Activated B cell treated with CpG ODN at 0.5 μM for 24 hours (primary cell): ENCODE measurements around the gene PRMT2. TPM values are rescaled to one million over a fixed set of nuclear protein-coding genes. Genes with fewer than 3 reads are reported as not detected.

Source experiments
- ATAC-seq: fragments of 200-7000 bp; cut with Tn5 transposase; one replicate; pipeline ENCODE4 v1.10.0; 2021; ENCODE audit warnings: low read depth, mild to moderate bottlenecking, moderate library complexity
- CTCF ChIA-PET: fragments of 350-600 bp; sonication (Branson Sonifier 250); formaldehyde crosslinking; loops from one replicate; lab custom pipeline; 2021; ENCODE audit warnings: antibody characterized with exemption; lab: Charles Lee
- POLR2A ChIA-PET: fragments of 350-600 bp; sonication (Branson Sonifier 250); formaldehyde crosslinking; loops from one replicate; lab custom pipeline; 2021; ENCODE audit warnings: antibody characterized with exemption; lab: Charles Lee
- DNase-seq: peaks from one replicate; pipeline ENCODE4 v3.0.0; 2022
- H3K27ac Mint-ChIP-seq: one replicate; pipeline ENCODE4 v1.8.0; 2020; ENCODE audit warnings: mixed read lengths
- H3K27me3 Mint-ChIP-seq: one replicate; pipeline ENCODE4 v1.8.0; 2021; ENCODE audit warnings: mixed read lengths
- H3K36me3 Mint-ChIP-seq: one replicate; pipeline ENCODE4 v1.8.0; 2021; ENCODE audit warnings: low read depth, mixed read lengths
- H3K4me1 Mint-ChIP-seq: one replicate; pipeline ENCODE4 v1.8.0; 2021; ENCODE audit warnings: mixed read lengths
- H3K4me3 Mint-ChIP-seq: one replicate; pipeline ENCODE4 v1.8.0; 2020; ENCODE audit warnings: mild to moderate bottlenecking, mixed read lengths
- H3K9me3 Mint-ChIP-seq: one replicate; pipeline ENCODE4 v1.8.0; 2020; ENCODE audit warnings: mixed read lengths
- intact Hi-C: fragments of 100-400 bp; cut with micrococcal nuclease; formaldehyde crosslinking; loops from one replicate; pipeline ENCODE4 v1.15.1; 2024
- total RNA-seq: library from RNA; stranded (reverse); gene quantifications from 2 replicates; pipeline ENCODE4 v1.2.3, GENCODE V29; 2022
- TF ChIP-seq, protein P1 (sequence below): fragments of 200-600 bp; IDR thresholded peaks from one replicate; pipeline ENCODE4 v1.8.0; 2022; ENCODE audit warnings: antibody characterized with exemption, mild to moderate bottlenecking

PRMT2 gene
- total RNA-seq, 1 donor from 2014 or later, result 48.5 TPM

DNA sequence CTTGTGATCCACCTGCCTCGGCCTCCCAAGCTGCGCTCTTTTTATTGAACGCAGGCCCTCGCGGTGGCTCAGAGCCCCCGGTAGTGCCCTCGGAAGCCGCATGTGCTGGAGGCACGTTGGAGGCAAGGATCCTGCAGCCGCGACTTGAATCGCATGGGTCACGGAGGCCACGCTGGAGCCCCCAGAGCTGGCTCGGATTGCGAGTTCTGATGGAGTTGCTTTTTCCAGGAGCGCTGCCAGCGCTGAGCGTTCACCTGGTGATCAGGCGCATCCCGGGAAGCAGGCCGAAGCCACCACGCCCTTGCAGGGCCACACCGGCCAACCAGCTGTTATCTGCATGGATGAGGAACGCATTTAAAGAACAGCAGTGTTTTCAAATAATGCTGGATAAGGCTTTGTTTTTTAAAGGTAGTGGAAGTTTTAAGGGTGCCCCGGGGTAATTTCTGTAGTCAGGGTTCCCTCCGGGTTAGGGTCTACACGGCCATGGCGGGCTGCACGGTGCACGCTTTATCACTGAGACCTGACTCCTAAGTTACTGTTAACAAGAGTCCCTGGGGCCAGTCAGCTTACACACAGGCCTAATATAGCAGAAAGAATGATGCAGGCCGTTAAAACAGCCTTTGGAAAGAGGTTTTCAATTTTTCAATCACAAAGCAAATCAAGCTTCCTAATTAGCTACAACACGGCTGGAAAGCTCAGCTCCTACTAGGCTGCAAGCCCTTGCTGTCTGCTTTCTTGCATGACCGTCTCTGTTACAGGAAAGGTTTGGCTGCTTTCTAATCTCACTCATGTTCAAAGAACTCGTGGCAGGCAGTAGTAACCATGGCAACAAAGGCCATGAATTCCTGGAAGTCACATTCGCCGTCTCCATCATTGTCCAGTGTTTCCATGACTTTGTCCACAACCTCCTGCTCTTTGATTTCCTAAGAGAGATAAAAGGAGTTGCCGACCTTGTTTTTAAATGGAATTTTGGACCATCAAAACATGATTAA, 36.6 kb upstream of the PRMT2 start:
- ATAC-seq (no peak), DNase-seq (no peak)
- ChIA-PET POLR2A (no interaction called here), CTCF (no interaction called here)
- TF ChIP-seq, protein P1, sequence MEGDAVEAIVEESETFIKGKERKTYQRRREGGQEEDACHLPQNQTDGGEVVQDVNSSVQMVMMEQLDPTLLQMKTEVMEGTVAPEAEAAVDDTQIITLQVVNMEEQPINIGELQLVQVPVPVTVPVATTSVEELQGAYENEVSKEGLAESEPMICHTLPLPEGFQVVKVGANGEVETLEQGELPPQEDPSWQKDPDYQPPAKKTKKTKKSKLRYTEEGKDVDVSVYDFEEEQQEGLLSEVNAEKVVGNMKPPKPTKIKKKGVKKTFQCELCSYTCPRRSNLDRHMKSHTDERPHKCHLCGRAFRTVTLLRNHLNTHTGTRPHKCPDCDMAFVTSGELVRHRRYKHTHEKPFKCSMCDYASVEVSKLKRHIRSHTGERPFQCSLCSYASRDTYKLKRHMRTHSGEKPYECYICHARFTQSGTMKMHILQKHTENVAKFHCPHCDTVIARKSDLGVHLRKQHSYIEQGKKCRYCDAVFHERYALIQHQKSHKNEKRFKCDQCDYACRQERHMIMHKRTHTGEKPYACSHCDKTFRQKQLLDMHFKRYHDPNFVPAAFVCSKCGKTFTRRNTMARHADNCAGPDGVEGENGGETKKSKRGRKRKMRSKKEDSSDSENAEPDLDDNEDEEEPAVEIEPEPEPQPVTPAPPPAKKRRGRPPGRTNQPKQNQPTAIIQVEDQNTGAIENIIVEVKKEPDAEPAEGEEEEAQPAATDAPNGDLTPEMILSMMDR, result no peak
- no peaks in the 10 kb centered on the region for H3K4me1 Mint-ChIP-seq
- peaks cover 3% of the 10 kb centered on the region for H3K9me3 Mint-ChIP-seq
- H3K4me3 Mint-ChIP-seq, result no peak overlapping the region
- no peaks in the 10 kb centered on the region for H3K27me3 Mint-ChIP-seq
- no peak overlapping the region for H3K27ac Mint-ChIP-seq
- intact Hi-C loops, result no loop called here
- no peaks in the 10 kb centered on the region for H3K36me3 Mint-ChIP-seq

DNA sequence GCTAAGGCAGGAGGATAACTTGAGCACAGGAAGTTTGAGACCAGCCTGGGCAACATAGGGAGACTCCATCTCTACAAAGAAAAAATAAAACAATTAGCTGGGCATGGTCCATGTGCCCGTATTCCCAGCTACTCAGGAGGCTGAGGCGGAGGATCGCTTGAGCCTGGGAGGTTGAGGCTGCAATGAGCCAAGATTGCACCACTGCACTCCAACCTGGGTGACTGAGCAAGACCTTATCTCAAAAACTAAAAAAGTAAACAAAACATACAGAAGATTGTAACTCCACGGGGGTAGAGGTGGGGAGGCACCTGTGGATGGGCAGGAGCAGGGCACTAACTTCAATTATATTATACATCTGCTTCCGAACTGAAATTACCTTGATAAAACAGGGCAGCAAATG, 35.2 kb upstream of the PRMT2 start:
- Mint-ChIP-seq H3K27me3 (peaks cover 2% of the 10 kb centered on the region), H3K27ac (no peak overlapping the region), H3K9me3 (no peaks in the 10 kb centered on the region), H3K36me3 (no peaks in the 10 kb centered on the region), H3K4me3 (no peak overlapping the region), H3K4me1 (no peaks in the 10 kb centered on the region)
- intact Hi-C loops, result no loop called here
- no peak for DNase-seq
- CTCF ChIA-PET, result no interaction called here
- TF ChIP-seq, protein P1, result no peak
- POLR2A ChIA-PET, result no interaction called here
- ATAC-seq, result no peak

DNA sequence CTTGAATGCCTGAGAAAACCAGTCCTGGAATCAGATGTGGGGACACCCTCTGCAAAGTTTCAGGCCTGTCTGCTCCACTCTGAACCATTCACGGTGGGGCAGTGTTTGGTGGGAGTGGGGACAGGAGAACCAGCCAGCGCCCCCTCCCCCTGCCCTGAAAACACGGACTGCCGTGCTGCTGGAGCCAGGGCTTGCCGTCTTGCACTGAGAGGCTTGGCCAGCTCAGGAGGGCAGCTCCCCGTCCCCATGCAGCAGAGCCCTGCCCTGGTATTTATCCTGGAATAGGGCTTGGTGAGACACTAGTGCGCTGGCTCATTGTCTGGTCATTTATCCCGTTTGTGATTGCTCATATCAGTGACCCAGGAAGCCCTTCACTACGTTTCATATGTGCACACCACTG, 34.5 kb upstream of the PRMT2 start:
- Mint-ChIP-seq H3K27ac (no peak overlapping the region), H3K36me3 (no peaks in the 10 kb centered on the region), H3K27me3 (peaks cover 2% of the 10 kb centered on the region), H3K4me1 (peaks cover 3% of the 10 kb centered on the region), H3K9me3 (no peaks in the 10 kb centered on the region), H3K4me3 (no peak overlapping the region)
- no peak for DNase-seq
- ChIA-PET POLR2A (no interaction called here), CTCF (no interaction called here)
- TF ChIP-seq, protein P1, result no peak
- intact Hi-C loops, result no loop called here
- ATAC-seq, result no peak

DNA sequence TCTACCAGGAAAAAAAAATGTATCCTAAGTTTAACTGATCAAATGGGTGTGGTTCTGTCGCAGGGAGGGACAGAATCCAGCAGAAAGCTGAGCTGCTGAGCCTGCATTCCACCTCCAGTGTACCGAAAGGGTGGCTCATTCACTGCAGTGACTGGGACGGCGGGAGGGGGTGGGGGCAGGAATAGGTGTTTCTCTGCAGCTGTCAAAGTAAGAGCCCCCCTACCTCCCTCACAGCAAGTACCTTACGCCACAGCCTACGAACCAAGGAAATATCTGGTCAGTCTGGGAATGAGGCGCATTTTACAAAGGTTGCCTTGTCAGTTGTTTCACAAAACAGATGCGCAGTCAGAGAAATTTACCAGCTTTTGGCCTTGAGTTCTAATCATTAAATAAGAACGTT, 32.2 kb upstream of the PRMT2 start:
- TF ChIP-seq, protein P1, result no peak
- ATAC-seq (no peak), DNase-seq (no peak)
- CTCF ChIA-PET, result no interaction called here
- Mint-ChIP-seq H3K4me3 (no peak overlapping the region), H3K36me3 (no peaks in the 10 kb centered on the region), H3K9me3 (no peaks in the 10 kb centered on the region), H3K27me3 (peaks cover 2% of the 10 kb centered on the region), H3K4me1 (peaks cover 16% of the 10 kb centered on the region), H3K27ac (no peak overlapping the region)
- intact Hi-C loops, result no loop called here
- POLR2A ChIA-PET, result no interaction called here

DNA sequence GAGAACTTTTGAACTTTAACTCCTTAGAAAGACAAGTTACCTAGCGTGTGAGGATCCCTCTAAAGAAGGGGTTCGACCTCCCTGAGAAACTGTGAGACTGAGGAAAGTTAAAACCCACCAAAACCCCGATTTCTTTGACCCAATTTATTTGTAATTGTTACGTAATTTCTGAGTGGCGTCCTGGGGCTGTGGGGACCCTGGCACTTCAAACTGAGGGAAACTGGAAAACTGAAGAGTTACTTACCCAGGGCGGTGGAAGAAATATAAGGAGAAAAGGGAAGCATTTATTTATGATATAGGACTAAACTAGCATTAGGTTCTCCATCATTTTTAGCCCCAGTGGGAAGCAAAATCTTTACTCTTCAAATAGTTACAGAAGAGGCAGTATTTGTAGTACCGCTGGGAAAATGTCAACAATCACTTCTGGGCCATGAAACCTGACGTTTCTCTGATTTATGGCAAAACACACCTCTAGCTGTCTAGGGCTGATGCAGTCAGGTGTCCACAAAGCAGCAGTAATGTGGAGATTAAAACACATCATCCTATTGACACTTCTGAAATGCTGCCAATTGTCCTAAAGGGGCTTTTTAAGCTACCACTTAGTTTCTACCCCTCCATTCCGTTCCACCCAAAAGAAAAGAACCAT, 31.0 kb upstream of the PRMT2 start:
- H3K27ac Mint-ChIP-seq, result no peak overlapping the region
- peaks cover 26% of the 10 kb centered on the region for H3K4me1 Mint-ChIP-seq
- no peak for DNase-seq
- peaks cover 2% of the 10 kb centered on the region for H3K27me3 Mint-ChIP-seq
- ChIA-PET CTCF (no interaction called here), POLR2A (no interaction called here)
- TF ChIP-seq, protein P1, result no peak
- ATAC-seq, result no peak
- no peaks in the 10 kb centered on the region for H3K36me3 Mint-ChIP-seq
- H3K4me3 Mint-ChIP-seq, result no peak overlapping the region
- intact Hi-C loops, result no loop called here
- no peaks in the 10 kb centered on the region for H3K9me3 Mint-ChIP-seq
